Frontal cortex (tissue), 4 donors: ENCODE measurements around the gene PLEKHA7. TPM values are rescaled to one million over a fixed set of nuclear protein-coding genes. Genes with fewer than 3 reads are reported as not detected.

Experiments used
- DNase-seq, 2 donors: peaks; one replicate each; pipeline ENCODE4 v3.0.0; 2012; ENCODE audit warnings: low spot score in 2 of 2
- FAIRE-seq: peaks from 2 replicates; lab custom pipeline; 2012; peaks lifted over from hg19 to GRCh38; lab: Jason Lieb, UNC
- total RNA-seq: library from RNA; depleted of rRNA; stranded (reverse); fragments of >200 nt; gene quantifications from one replicate; pipeline ENCODE4 v1.2.3, GENCODE V29; 2014
- donor health status: control.
- donor health status: control.
- donor health status: control.

Gene PLEKHA7
- total RNA-seq, 1 donor from 2014 or later = 6.9 TPM

- FAIRE-seq = no peak
- DNase-seq = no peak
Measured at GRCh38 chr11:16764888-16765287, 249.3 kb downstream of the PLEKHA7 start.

GRCh38 chr11:16763746-16764145, 250.5 kb downstream of the PLEKHA7 start:
- DNase-seq (no peak), FAIRE-seq (no peak)

- no peak for FAIRE-seq
- DNase-seq = no peak
Measured at GRCh38 chr11:16759857-16760508, 254.2 kb downstream of the PLEKHA7 start.

GRCh38 chr11:16758382-16759024, 255.7 kb downstream of the PLEKHA7 start:
- DNase-seq = no peak
- FAIRE-seq = no peak

- FAIRE-seq (no peak), DNase-seq (no peak)
Measured at GRCh38 chr11:16750417-16750816, 263.8 kb downstream of the PLEKHA7 start.

GRCh38 chr11:16749666-16750065, 264.5 kb downstream of the PLEKHA7 start:
- FAIRE-seq = no peak

GRCh38 chr11:16749092-16749491, 265.1 kb downstream of the PLEKHA7 start:
- FAIRE-seq (no peak), DNase-seq (no peak)

More at GRCh38 chr11:16749666-16750065, 264.5 kb downstream of the PLEKHA7 start:
- no peak for DNase-seq

- FAIRE-seq = no peak
- DNase-seq = no peak
Measured at GRCh38 chr11:16745950-16746605, 268.1 kb downstream of the PLEKHA7 start.

- FAIRE-seq (no peak), DNase-seq (no peak)
Measured at GRCh38 chr11:16744128-16744725, 270.0 kb downstream of the PLEKHA7 start.

GRCh38 chr11:16743478-16743877, 270.7 kb downstream of the PLEKHA7 start:
- DNase-seq (no peak), FAIRE-seq (no peak)

- DNase-seq (no peak), FAIRE-seq (no peak)
Measured at GRCh38 chr11:16741473-16741872, 272.7 kb downstream of the PLEKHA7 start.

GRCh38 chr11:16738947-16739815, 275.0 kb downstream of the PLEKHA7 start:
- peak in 1 of 2 donors; percentile 16 for DNase-seq
- FAIRE-seq = no peak

- peak; percentile 62 for FAIRE-seq
- peak; percentile 67 to 82 for DNase-seq
Measured at GRCh38 chr11:16738193-16738946, 275.8 kb downstream of the PLEKHA7 start, which contains the start of gene C11orf58. Gene C11orf58 (plus strand): TSS chr11:16738647. CDS start chr11:16738779, 132 bp downstream.

- no peak for FAIRE-seq
- no peak for DNase-seq
Measured at GRCh38 chr11:16737818-16738192, 276.4 kb downstream of the PLEKHA7 start.

Other genes with a start within 250 kb of the PLEKHA7 start
- 1,648 TPM for gene RPS13, start 63.3 kb upstream of the PLEKHA7 start, total RNA-seq
- 37.9 TPM for gene PIK3C2A, start 193.6 kb upstream of the PLEKHA7 start, total RNA-seq